NCI-H146 (cell line): Measurements from ENCODE around the gene DMXL2.
"Not testable (repeated sequence)": the region's sequence is repeated elsewhere in the genome, so short reads cannot be mapped to it uniquely, and the experiment has no call there.

Experiments used
- DNase-seq: peaks from one replicate; lab custom pipeline; 2025; lab: John Stamatoyannopoulos, UW

Gene DMXL2, protein sequence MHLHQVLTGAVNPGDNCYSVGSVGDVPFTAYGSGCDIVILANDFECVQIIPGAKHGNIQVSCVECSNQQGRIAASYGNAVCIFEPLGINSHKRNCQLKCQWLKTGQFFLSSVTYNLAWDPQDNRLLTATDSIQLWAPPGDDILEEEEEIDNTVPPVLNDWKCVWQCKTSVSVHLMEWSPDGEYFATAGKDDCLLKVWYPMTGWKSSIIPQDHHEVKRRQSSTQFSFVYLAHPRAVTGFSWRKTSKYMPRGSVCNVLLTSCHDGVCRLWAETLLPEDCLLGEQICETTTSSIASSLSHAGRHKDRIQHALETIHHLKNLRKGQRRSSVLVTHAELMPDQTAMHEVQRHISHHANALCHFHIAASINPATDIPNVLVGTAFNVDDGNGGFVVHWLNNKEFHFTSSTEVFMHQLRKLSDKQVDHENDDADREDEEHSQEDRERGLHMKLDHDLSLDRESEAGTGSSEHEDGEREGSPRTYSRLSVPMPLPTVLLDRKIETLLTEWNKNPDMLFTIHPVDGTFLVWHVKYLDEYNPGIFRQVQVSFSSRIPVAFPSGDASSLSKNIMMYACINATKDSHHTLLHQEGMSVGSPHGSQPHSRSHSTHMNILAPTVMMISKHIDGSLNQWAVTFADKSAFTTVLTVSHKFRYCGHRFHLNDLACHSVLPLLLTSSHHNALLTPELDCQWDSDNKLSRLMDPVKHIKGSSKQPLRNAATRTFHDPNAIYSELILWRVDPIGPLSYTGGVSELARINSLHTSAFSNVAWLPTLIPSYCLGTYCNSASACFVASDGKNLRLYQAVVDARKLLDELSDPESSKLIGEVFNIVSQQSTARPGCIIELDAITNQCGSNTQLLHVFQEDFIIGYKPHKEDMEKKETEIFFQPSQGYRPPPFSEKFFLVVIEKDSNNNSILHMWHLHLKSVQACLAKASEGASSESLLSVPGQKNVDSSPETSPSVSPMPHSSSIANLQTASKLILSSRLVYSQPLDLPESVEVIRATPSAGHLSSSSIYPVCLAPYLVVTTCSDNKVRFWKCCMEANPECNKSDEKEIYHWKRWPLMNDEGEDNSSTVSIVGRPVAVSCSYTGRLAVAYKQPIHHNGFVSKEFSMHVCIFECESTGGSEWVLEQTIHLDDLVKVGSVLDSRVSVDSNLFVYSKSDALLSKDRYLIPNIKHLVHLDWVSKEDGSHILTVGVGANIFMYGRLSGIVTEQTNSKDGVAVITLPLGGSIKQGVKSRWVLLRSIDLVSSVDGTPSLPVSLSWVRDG (N-terminal part only)

DNA sequence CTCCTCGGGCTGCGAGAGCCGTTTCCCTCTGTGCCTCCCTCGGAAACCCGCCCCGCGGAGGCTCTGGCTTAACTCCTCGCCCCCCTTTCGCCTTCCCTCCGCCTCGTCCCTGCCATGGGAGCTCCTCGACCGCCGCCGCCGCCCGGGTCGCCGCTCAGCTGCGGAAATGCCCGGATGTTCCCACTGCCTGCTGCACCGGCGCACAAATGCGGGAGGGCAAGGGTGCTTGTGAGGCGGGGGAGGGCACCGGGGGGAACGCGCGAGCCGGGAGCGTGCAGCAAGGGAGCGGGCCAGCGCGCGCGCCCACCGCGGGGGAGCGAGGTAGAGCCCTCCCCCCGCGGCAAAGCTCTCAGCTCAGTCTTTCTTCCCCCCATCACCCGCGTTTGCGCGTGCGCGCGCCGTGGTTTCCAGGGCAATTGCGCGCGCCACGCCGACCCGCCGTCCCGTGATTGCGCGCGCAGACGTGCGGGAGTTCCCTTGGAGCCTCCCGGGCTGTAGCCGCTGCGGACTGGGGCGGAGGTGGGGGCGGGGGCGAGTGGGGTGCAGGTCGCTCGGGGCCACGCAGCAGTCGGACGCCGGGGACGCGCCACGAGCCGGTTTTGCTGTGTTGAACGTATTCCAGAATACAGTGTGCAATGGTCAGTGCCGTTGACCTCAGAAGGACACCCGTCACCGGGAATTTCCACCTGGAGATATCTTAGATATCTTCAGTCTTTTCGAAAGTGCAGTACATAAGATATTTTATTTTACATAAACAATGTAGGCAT, at the start of gene DMXL2:
TSS of gene DMXL2 (minus strand) at position 168 of the 767 bp plus-strand sequence. CDS start 226 bp downstream, outside the sequence.
- DNase-seq = peak; percentile 90

DNA sequence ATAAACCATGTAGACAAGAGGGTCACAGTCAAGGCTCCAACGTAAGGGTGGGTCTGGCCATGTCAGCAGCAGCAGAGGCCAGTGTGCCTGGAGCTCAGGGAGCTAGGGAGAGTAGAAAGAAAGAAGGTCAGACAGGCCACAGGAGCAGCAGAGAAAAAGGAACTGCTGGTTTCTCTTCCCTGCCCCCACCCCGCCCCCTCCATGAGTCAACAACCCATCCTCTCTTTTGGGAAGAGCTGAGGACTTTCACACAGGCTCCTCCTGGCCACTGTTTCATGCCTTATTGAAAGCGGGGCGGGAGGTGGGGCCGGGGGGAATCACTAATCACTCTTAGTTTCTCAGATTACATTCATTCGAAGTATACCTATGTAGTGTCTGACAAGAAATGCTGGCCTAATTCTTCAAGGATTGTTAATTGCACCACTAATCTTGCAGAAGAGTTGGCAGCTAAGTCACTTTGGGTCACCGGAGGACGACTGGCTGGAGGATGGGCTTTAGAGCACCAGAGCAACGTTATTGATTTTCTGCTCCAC, 49.6 kb upstream of the DMXL2 start:
- DNase-seq = no peak

DNA sequence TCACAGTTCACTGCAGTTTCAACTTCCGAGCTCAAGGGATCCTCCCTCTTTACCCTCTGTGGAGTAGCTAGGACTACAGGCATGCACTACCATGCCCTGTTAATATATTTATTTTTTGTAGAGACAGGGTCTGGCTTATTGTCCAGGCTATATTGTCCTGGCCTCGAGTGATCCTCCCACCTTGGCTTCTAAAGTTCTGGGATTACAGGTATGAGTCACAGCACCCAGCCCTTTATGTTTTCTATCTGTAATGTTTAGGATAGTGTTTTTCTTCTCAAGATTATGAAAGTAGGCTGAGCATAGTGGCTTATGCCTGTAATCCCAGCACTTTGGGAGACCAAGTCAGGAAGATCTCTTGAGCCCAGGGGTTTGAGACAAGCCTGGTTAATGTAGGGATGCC, 46.8 kb upstream of the DMXL2 start:
- no peak for DNase-seq

DNA sequence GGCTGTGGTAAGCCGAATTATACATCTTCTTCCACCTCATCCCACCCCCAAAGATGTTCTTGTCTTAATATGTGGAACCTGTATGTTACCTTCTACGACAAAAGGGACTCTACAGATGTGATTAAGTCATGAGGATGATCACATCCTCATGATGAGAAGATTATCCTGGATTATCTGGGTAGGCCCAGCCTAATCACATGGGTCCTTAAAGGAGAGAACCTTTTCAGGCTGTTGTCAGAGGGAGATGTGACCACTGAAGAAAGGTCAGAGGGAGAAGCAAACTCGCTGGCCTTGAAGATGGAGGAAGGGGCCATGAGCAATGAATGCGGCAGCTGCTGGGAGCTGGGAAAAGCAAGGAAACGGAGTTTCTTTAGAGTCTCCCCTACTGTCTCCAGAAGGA, 45.9 kb upstream of the DMXL2 start:
- DNase-seq = no peak

DNA sequence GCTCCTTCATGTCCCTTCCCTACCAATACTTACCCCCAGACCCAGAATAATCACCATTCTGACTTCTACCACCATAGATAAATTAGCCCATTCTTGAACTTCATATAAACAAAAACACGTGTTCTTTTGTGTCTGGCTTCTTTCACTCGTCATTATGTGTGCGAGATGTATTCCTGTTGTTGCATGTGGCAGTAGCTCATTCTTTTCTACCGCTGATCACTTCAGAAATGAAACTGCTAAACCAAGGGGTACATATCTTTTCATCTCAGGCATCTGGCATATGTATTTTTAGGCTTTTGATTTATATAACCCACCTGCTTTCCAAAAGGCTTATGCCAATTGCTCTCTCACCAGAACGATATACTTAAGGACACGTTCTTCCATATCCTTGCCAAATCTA, 44.9 kb upstream of the DMXL2 start:
- DNase-seq = no peak

DNA sequence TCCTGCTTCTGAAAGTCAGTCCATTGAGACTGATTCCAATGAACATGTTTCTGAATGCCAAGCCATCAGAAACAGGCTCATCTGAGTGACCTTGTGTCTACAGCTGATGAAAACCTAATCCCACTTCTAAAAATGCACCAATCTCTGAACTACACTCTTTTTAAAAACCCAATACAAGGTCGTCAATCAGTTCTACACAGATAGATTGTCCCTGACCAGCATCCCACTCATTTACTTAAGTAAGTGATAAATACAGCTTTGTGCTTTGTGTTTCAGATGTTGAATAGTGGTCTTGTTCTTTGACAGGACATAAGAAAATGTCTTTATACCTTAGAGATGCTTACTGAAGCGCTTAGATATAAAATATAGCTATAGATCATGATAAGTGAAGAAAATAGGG, 38.5 kb upstream of the DMXL2 start:
- no peak for DNase-seq

DNA sequence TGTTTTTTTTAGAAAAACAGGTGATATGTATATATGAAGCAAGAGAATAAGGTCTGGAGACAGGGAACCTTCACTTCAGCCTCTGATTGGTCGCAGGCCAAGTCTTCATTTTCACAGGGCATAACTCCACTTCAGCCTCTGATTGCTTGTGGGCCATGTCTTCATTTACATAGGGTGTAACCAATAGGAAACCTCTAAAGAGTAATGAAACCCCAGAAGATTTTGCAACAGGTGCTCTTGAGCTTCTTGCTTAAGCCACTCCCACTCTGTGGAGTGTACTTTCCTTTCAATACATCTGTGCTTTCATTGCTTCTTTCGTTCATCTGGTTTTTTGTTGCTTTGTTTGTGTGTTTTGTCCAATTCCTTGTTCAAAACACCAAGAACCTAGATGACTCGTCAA, 36.1 kb upstream of the DMXL2 start:
- no peak for DNase-seq

DNA sequence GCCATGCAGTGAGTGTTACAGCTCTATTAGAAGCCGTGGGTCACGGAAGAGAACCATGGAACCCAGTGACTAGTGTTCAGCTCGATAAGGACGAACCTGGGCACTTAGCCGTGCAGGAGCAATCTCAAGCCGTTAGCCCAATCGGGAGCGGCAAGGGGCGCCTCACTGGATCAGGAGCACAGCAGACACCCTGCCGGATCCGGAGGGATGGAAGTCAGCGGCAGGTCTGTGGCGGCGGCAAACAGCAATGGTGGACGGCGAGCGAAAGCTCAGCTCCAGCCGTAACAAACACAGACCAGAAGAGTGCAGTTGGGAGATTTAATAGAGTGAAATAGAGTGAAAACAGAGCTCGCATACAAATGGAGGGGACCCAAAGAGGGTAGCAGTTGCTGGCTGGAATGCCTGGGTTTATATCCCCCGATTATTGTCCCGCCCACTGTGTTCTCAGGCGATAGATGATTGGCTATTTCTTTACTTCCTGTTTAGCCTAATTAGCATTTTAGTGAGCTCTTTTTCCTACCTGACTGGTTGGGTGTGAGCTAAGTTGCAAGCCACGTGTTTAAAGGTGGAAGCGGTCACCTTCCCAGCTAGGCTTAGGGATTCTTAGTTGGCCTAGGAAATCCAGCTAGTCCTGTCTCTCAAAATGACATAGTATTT, 33.0 kb upstream of the DMXL2 start:
- not testable (repeated sequence) for DNase-seq

DNA sequence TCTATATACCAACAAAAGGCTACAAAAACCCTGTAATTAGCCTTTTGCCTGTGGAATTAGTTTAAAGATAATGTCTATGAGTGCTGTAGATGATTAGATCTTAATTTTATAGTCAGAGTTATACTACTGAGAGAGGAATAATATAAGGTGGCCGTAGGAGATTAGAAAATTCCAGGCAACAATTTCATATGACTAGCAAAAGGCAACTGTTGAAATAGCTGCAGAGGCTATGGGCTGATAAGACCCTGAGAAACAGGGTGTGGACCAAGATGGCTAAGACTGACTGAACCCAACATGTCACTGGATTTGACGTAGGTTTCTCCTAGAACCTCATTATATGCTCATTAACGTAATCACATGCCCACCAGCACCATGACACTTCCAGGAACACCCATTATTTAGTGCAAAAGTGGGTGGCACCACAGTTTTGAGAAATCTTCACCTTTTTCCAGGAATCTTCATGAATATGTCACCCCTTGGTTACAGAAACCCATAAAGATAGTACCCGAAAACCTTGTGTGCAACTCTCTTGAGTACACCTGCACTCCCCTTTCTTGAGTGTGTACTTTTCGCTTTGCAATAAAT, 29.6 kb upstream of the DMXL2 start:
- no peak for DNase-seq

DNA sequence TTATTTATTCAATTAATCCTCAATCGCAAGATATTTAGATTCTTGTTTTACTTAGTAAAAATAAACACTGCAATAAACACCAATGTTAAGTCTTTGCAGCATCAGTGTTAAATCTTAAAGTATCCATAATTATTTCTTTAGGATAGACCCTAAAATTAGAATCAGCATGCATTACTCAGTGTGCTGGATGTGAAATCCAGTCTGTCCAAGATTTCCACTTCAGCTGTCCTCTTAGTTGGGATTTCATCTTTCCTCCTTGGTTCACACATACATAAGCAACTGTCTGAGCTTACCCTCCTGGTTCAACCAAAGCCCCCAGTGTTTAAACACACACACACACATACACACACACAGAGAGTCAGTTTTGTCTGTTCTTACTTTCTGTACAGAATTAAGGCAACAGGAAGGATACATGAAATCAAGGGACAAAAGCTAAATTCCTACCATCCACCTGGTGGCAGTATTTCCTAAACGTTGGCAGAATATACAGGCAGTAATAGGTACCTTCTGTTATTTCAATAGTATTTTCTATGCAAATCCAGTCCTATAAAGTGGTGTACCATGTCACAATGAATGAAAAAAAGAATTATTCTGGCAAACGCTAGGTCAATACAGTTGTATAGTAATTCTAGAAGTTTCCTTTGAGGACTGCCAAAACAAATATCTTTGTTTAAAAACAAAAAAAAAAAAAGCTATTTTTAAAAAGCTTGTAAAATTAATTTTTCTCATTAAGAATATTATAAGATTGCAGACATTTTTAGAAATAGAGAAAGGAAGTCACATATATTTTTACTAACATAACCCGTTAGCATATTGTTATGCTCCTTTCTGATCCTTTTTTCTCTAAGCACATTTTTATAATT, 27.3 kb upstream of the DMXL2 start:
- DNase-seq = peak; percentile 54

DNA sequence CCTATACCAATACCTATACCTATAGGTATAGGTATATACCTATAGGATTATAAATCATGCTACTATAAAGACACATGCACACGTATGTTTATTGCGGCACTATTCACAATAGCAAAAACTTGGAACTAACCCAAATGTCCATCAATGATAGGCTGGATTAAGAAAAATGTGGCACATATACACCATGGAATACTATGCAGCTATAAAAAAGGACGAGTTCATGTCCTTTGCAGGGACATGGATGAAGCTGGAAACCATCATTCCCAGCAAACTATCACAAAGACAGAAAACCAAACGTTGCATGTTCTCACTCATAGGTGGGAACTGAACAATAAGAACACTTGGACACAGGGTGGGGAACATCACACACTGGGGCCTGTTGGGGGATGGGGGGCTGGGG, 26.1 kb upstream of the DMXL2 start:
- DNase-seq = not testable (repeated sequence)

DNA sequence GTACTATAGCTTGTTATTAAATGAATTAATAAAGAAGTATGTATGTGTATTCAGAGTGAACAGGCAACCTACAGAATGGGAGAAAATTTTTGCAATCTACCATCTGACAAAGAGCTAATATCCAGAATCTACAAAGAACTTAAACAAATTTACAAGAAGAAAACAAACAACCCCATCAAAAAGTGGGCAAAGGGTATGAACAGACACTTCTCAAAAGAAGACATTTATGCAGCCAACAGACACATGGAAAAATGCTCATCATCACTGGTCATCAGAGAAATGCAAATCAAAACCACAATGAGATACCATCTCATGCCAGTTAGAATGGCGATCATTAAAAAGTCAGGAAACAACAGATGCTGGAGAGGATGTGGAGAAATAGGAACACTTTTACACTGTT, 25.5 kb upstream of the DMXL2 start:
- DNase-seq = not testable (repeated sequence)

DNA sequence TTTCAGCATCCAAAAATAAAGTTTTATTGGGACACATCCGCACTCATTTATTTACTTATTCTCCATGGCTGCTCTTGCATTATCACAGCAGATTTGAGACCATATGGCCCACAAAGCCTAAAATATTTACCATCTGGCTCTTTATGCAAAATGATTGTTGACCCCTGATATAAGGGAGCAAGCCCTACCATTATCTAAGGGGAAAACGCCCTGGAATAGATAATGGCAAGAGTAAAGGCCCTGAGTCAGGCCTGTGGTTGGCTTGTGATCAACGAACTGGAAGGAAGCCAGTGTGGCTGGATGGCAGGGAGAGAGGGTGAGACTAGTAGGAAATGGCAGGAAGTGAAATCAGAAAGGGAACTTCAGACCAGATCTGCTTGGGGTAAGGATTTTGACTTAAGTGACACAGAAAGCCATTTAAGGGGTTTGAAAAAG, 24.6 kb upstream of the DMXL2 start:
- DNase-seq = peak; percentile 38

DNA sequence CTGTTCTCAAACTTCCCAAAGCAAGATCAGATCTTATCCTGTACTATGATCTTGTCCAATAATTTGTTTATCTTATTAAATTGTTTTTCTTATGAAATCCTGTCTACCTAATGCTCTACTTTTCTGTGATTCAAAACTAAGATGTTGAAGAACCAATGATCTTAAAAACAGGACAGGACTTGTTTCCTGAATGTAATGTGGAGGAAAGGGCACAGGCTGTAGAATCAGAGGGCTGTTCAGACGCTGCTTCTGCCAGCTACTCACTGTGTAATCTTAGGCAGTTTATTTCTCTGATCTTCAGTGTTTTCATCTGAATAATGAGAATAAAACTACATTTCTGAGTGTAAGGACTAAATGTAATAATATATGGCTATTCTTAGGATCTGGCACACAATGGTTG, 20.1 kb upstream of the DMXL2 start:
- no peak for DNase-seq

DNA sequence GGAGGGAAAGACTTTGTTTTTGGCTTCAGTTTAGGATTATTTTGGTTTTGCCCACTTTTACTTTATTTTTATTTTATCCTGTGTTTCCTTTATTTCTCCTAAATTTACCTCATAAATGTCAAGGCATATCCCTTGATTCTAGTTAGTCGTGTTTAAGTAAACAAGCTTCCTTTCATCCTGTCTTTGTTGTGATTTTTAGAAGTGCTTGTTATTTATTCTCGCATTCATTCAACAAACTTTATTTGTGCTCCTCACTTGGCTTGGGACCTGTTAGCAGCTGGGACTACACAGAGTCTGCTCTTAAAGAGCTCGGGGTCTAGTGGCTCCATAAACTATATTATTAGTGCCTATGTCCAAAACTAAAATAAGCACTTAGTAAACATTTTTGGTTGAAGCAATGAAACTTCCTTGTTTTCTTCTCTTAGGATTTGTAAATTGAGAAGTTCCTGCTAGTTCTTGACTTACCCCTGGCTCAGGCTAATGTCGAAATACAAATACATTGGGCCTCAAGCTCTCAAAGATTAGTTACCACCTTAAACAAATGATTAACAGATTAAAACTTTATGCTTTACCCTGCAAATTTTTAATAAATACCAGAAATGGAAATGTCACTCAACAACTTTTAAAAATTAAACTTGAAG, 19.0 kb upstream of the DMXL2 start:
- DNase-seq = no peak

DNA sequence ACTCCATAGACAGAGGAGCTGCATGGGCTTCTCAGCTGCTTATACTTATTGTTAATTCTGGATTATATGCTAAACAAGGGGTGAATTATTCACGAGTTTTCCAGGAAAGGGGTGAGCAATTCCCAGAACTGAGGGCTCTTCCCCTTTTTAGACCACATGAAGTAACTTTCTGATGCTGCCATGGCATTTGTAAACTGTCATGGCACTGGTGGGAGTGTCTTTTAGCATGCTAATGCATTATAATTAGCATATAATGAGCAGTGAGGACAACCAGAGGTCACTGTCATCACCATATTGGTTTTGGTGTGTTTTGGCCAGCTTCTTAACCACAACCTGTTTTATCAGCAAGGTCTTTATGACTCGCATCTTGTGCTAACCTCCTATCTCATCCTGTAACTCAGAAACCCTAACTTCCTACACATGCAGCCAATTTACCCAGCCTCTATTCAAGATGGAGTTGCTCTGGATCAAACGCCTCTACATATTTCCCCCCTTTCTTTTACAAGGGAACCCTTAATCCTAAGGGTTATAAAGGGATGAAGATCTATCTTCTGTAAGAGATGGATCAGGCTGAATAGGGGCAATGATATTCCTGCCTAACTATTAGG, 12.1 kb upstream of the DMXL2 start:
- DNase-seq = no peak

DNA sequence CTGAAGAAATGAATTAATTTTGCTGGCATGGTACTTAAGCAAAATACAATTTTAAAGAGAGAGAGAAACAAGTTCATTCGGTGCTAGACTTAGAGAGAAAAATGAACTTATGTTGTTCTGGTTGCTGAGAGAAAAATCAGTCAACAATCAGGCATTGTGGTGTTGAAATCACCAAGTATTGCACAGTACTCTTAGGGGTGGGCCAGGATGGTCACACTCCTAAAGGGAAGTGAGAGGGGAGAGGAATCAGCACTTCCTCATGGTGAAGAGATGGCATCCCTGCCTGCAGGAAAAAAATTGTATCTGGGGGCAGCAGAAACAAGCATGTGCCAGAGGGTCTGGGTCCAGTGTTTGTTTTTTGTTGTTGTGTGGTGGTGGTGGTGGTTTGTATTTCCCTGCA, 7.0 kb upstream of the DMXL2 start:
- DNase-seq = no peak

DNA sequence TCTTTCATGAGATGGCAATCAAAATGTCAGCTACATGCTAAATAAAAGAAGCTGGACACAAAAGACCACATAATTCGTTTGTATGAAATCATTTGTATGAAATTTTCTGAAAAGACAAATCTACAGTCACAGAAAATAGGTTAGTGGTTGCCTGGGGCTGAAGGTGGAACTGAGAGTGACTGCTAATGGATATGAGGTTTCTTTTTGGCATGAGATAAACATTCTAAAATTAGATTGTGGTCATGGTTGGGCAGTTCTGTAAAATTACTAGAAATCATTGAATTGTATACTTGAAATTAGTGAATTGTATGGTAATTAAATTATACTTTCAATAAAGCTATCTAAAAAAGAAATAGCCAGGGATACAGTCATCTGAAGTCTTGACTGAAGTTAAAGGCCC, 2.7 kb upstream of the DMXL2 start:
- no peak for DNase-seq
